Activated CD8-positive, alpha-beta T cell treated with anti-CD3 and anti-CD28 coated beads, Interleukin-2, amount 10 ng/mL, durations not matched to agents 7 days and 5 days (primary cell): Measurements from ENCODE around the gene IGDCC3. TPM values are rescaled to one million over a fixed set of nuclear protein-coding genes. Genes with fewer than 3 reads are reported as not detected.
A peak's percentile ranks its signal among the peaks of the same experiment; 100 is the strongest.

Source experiments
- ATAC-seq: fragments of 150-1000 bp; cut with Tn5 transposase; one replicate; pipeline ENCODE4 v1.10.0; 2021; ENCODE audit warnings: moderate library complexity
- CTCF ChIA-PET: fragments of 350-600 bp; sonication (Branson Sonifier 250); formaldehyde crosslinking; loops from one replicate; lab custom pipeline; 2021; ENCODE audit warnings: antibody characterized with exemption; lab: Charles Lee
- POLR2A ChIA-PET: fragments of 350-600 bp; sonication (Branson Sonifier 250); formaldehyde crosslinking; loops from one replicate; lab custom pipeline; 2021; ENCODE audit warnings: antibody characterized with exemption; lab: Charles Lee
- DNase-seq: peaks from one replicate; pipeline ENCODE4 v3.0.0-alpha.2; 2020
- H3K27ac Mint-ChIP-seq: one replicate; pipeline ENCODE4 v1.8.0; 2021; ENCODE audit warnings: mild to moderate bottlenecking, mixed read lengths
- H3K27me3 Mint-ChIP-seq: one replicate; pipeline ENCODE4 v1.8.0; 2021; ENCODE audit warnings: low read depth, mixed read lengths
- H3K36me3 Mint-ChIP-seq: one replicate; pipeline ENCODE4 v1.8.0; 2021; ENCODE audit warnings: low read depth, mixed read lengths
- H3K4me1 Mint-ChIP-seq: one replicate; pipeline ENCODE4 v1.8.0; 2021; ENCODE audit warnings: low read depth, mixed read lengths
- H3K4me3 Mint-ChIP-seq: one replicate; pipeline ENCODE4 v1.8.0; 2021; ENCODE audit warnings: mild to moderate bottlenecking, mixed read lengths
- H3K9me3 Mint-ChIP-seq: one replicate; pipeline ENCODE4 v1.8.0; 2022; ENCODE audit warnings: mixed read lengths; ENCODE audit not compliant: insufficient read depth
- total RNA-seq, 2 experiments: library from RNA; stranded (reverse); gene quantifications; one replicate each; pipeline ENCODE4 v1.2.3, GENCODE V29; 2021

The IGDCC3 gene
- total RNA-seq, 2 experiments from 2014 or later, result not detected

GRCh38 chr15:65376767-65377104, 1.1 kb downstream of the IGDCC3 start:
- Mint-ChIP-seq H3K36me3 (no peaks in the 10 kb centered on the region), H3K4me3 (peak overlapping the region; percentile 3), H3K27ac (no peak overlapping the region), H3K4me1 (peaks cover 13% of the 10 kb centered on the region), H3K9me3 (no peaks in the 10 kb centered on the region), H3K27me3 (peaks cover 58% of the 10 kb centered on the region)
- DNase-seq, result no peak
- ChIA-PET POLR2A (interaction anchor here (1.4 kb wide), 1 partner anchor 72 kb away, joined by 6 read pairs; the partner anchor contains the start of gene RNU5B-1), CTCF (interaction anchor here (0.7 to 1.5 kb wide), 3 partner anchors 8 to 56 kb away, joined by 3 to 7 read pairs (median 3); no protein-coding TSS in a partner anchor)
- ATAC-seq, result peak; percentile 41

- ATAC-seq, result no peak
- H3K27ac Mint-ChIP-seq, result no peak overlapping the region
- no peak for DNase-seq
- H3K27me3 Mint-ChIP-seq, result peaks cover 54% of the 10 kb centered on the region
- no peaks in the 10 kb centered on the region for H3K36me3 Mint-ChIP-seq
- no peaks in the 10 kb centered on the region for H3K9me3 Mint-ChIP-seq
- POLR2A ChIA-PET, result interaction anchor here (1.4 kb wide), 1 partner anchor 71 kb away, joined by 6 read pairs; the partner anchor contains the start of gene RNU5B-1
- peaks cover 13% of the 10 kb centered on the region for H3K4me1 Mint-ChIP-seq
- no peak overlapping the region for H3K4me3 Mint-ChIP-seq
- CTCF ChIA-PET, result interaction anchor here (0.7 to 1.5 kb wide), 3 partner anchors 9 to 56 kb away, joined by 3 to 7 read pairs (median 3); no protein-coding TSS in a partner anchor
These were observed 1.8 kb downstream of the IGDCC3 start for GRCh38 chr15:65375871-65376607.

GRCh38 chr15:65374821-65375401, 2.9 kb downstream of the IGDCC3 start:
- ChIA-PET CTCF (interaction anchor here (4.3 kb wide), 1 partner anchor 10 kb away, joined by 19 read pairs; no protein-coding TSS in a partner anchor), POLR2A (no interaction called here)
- H3K9me3 Mint-ChIP-seq, result no peaks in the 10 kb centered on the region
- ATAC-seq (no peak), DNase-seq (no peak)
- peaks cover 13% of the 10 kb centered on the region for H3K4me1 Mint-ChIP-seq
- no peak overlapping the region for H3K27ac Mint-ChIP-seq
- peaks cover 50% of the 10 kb centered on the region for H3K27me3 Mint-ChIP-seq
- H3K4me3 Mint-ChIP-seq, result no peak overlapping the region
- H3K36me3 Mint-ChIP-seq, result no peaks in the 10 kb centered on the region

GRCh38 chr15:65374334-65374733, 3.5 kb downstream of the IGDCC3 start:
- ChIA-PET POLR2A (interaction anchor here (0.5 kb wide), 1 partner anchor 411 kb away, joined by 3 read pairs; no protein-coding TSS in a partner anchor), CTCF (interaction anchor here (4.3 kb wide), 1 partner anchor 11 kb away, joined by 19 read pairs; no protein-coding TSS in a partner anchor)
- Mint-ChIP-seq H3K36me3 (no peaks in the 10 kb centered on the region), H3K27ac (no peak overlapping the region), H3K27me3 (peaks cover 44% of the 10 kb centered on the region), H3K4me3 (no peak overlapping the region), H3K4me1 (peaks cover 13% of the 10 kb centered on the region), H3K9me3 (no peaks in the 10 kb centered on the region)
- ATAC-seq, result no peak
- DNase-seq, result no peak

GRCh38 chr15:65373163-65373651, 4.6 kb downstream of the IGDCC3 start:
- ChIA-PET POLR2A (no interaction called here), CTCF (interaction anchor here (4.3 kb wide), 1 partner anchor 12 kb away, joined by 19 read pairs; no protein-coding TSS in a partner anchor)
- no peaks in the 10 kb centered on the region for H3K9me3 Mint-ChIP-seq
- H3K36me3 Mint-ChIP-seq, result no peaks in the 10 kb centered on the region
- DNase-seq (no peak), ATAC-seq (no peak)
- peaks cover 8% of the 10 kb centered on the region for H3K4me1 Mint-ChIP-seq
- H3K27ac Mint-ChIP-seq, result no peak overlapping the region
- H3K27me3 Mint-ChIP-seq, result peaks cover 42% of the 10 kb centered on the region
- no peak overlapping the region for H3K4me3 Mint-ChIP-seq

GRCh38 chr15:65372787-65373067, 5.1 kb downstream of the IGDCC3 start:
- ChIA-PET CTCF (interaction anchor here (4.3 kb wide), 1 partner anchor 13 kb away, joined by 19 read pairs; no protein-coding TSS in a partner anchor), POLR2A (no interaction called here)
- no peak overlapping the region for H3K27ac Mint-ChIP-seq
- no peaks in the 10 kb centered on the region for H3K36me3 Mint-ChIP-seq
- H3K27me3 Mint-ChIP-seq, result peaks cover 40% of the 10 kb centered on the region
- H3K4me1 Mint-ChIP-seq, result peaks cover 8% of the 10 kb centered on the region
- no peak overlapping the region for H3K4me3 Mint-ChIP-seq
- DNase-seq (no peak), ATAC-seq (no peak)
- H3K9me3 Mint-ChIP-seq, result no peaks in the 10 kb centered on the region

GRCh38 chr15:65371976-65372786, 5.6 kb downstream of the IGDCC3 start:
- Mint-ChIP-seq H3K4me3 (no peak overlapping the region), H3K27ac (no peak overlapping the region), H3K4me1 (peaks cover 7% of the 10 kb centered on the region), H3K36me3 (no peaks in the 10 kb centered on the region), H3K9me3 (no peaks in the 10 kb centered on the region), H3K27me3 (peaks cover 40% of the 10 kb centered on the region)
- POLR2A ChIA-PET, result no interaction called here
- no peak for ATAC-seq
- CTCF ChIA-PET, result interaction anchor here (4.3 kb wide), 1 partner anchor 13 kb away, joined by 19 read pairs; no protein-coding TSS in a partner anchor
- no peak for DNase-seq

- no peaks in the 10 kb centered on the region for H3K4me1 Mint-ChIP-seq
- H3K4me3 Mint-ChIP-seq, result no peak overlapping the region
- no peak overlapping the region for H3K27ac Mint-ChIP-seq
- CTCF ChIA-PET, result interaction anchor here (1.2 to 4.3 kb wide), 3 partner anchors 14 to 49 kb away, joined by 3 to 19 read pairs (median 8); no protein-coding TSS in a partner anchor
- H3K27me3 Mint-ChIP-seq, result peaks cover 28% of the 10 kb centered on the region
- H3K9me3 Mint-ChIP-seq, result no peaks in the 10 kb centered on the region
- DNase-seq (no peak), ATAC-seq (no peak)
- POLR2A ChIA-PET, result no interaction called here
- no peaks in the 10 kb centered on the region for H3K36me3 Mint-ChIP-seq
These were observed 6.9 kb downstream of the IGDCC3 start for GRCh38 chr15:65370885-65371284.

GRCh38 chr15:65369651-65370050, 8.2 kb downstream of the IGDCC3 start:
- Mint-ChIP-seq H3K27me3 (peaks cover 16% of the 10 kb centered on the region), H3K36me3 (no peaks in the 10 kb centered on the region), H3K27ac (no peak overlapping the region), H3K4me1 (no peaks in the 10 kb centered on the region), H3K4me3 (no peak overlapping the region), H3K9me3 (no peaks in the 10 kb centered on the region)
- CTCF ChIA-PET, result interaction anchor here (1.2 to 2.4 kb wide), 2 partner anchors 15 to 48 kb away, joined by 3 to 8 read pairs; no protein-coding TSS in a partner anchor
- DNase-seq (no peak), ATAC-seq (no peak)
- POLR2A ChIA-PET, result interaction anchor here (1.6 kb wide), 1 partner anchor 65 kb away, joined by 3 read pairs; the partner anchor contains the start of gene RNU5B-1

- POLR2A ChIA-PET, result interaction anchor here (1.6 kb wide), 1 partner anchor 64 kb away, joined by 3 read pairs; the partner anchor contains the start of gene RNU5B-1
- Mint-ChIP-seq H3K4me1 (no peaks in the 10 kb centered on the region), H3K9me3 (no peaks in the 10 kb centered on the region), H3K27me3 (peaks cover 15% of the 10 kb centered on the region), H3K4me3 (no peak overlapping the region), H3K27ac (no peak overlapping the region), H3K36me3 (no peaks in the 10 kb centered on the region)
- CTCF ChIA-PET, result interaction anchor here (2.4 kb wide), 1 partner anchor 16 kb away, joined by 8 read pairs; no protein-coding TSS in a partner anchor
- DNase-seq (no peak), ATAC-seq (no peak)
These were observed 8.6 kb downstream of the IGDCC3 start for GRCh38 chr15:65369212-65369547.
